Kidney (tissue), 14 donors: Measurements from ENCODE around the gene TXNDC8. TPM values are rescaled to one million over a fixed set of nuclear protein-coding genes. Genes with fewer than 3 reads are reported as not detected.

Source experiments
- DNase-seq, 5 donors: peaks; one replicate each; pipeline ENCODE4 v3.0.0-alpha.2; 2013 to 2020
- FAIRE-seq: peaks from 2 replicates; lab custom pipeline; 2012; peaks lifted over from hg19 to GRCh38; lab: Jason Lieb, UNC
- H3K27ac ChIP-seq, 2 donors: one replicate each; pipeline ENCODE4 v1.7.0; 2013; ENCODE audit warnings: low read depth in 2 of 2, low read length in 2 of 2, inconsistent platforms in 1 of 2
- H3K27me3 ChIP-seq: one replicate; pipeline ENCODE4 v1.7.1; 2013; ENCODE audit warnings: low read length, inconsistent platforms; ENCODE audit not compliant: control insufficient read depth, insufficient read depth
- H3K36me3 ChIP-seq, 3 donors: one replicate each; pipeline versions ENCODE4 v1.7.0 to v1.7.1; 2013; ENCODE audit warnings: low read length in 3 of 3, control low read depth in 1 of 3, inconsistent platforms in 1 of 3; ENCODE audit not compliant: insufficient read depth in 3 of 3, control insufficient read depth in 2 of 3
- H3K4me1 ChIP-seq, 3 donors: one replicate each; pipeline versions ENCODE4 v1.7.0 to v1.7.1; 2013; ENCODE audit warnings: low read length in 3 of 3, inconsistent platforms in 1 of 3, low read depth in 1 of 3; ENCODE audit not compliant: control insufficient read depth in 2 of 3, insufficient read depth in 2 of 3
- H3K4me3 ChIP-seq, 3 donors: one replicate each; pipeline versions ENCODE4 v1.7.0 to v1.8.1; 2013; ENCODE audit warnings: low read length in 3 of 3, control low read depth in 1 of 3, inconsistent platforms in 1 of 3
- H3K9ac ChIP-seq, 3 donors: one replicate each; pipeline versions ENCODE4 v1.7.0 to v1.7.1; 2013; ENCODE audit warnings: low read length in 3 of 3, control low read depth in 1 of 3, inconsistent platforms in 1 of 3
- H3K9me3 ChIP-seq, 3 donors: one replicate each; pipeline versions ENCODE4 v1.7.0 to v1.7.1; 2013; ENCODE audit warnings: low read length in 3 of 3, control low read depth in 1 of 3, inconsistent platforms in 1 of 3; ENCODE audit not compliant: control insufficient read depth in 2 of 3, insufficient read depth in 1 of 3
- intact Hi-C: fragments of 100-400 bp; cut with DNase I; formaldehyde crosslinking; loops from one replicate; pipeline ENCODE4 v1.11.1; 2022
- polyA plus RNA-seq: library from polyadenylated mRNA; stranded (reverse); fragments of 350-450 nt; fragmentation: Illumina TruSeq; extraction: RNeasy Lipid Tissue Mini Kit (QIAGEN cat#74804); gene quantifications from one replicate; pipeline ENCODE4 v1.2.3, GENCODE V29; 2014; ENCODE audit warnings: low read depth, low replicate concordance; ENCODE audit not compliant: insufficient read depth
- total RNA-seq: library from RNA; stranded (reverse); fragmentation: NEBNext Ultra II Directional; extraction: Animal tissue kit (Norgen Biotek cat#: 25700); gene quantifications from one replicate; pipeline ENCODE4 v1.2.1, GENCODE V29; 2021
- TF ChIP-seq, protein P1 (sequence below): IDR thresholded peaks from 3 replicates; pipeline ENCODE4 v1.5.1; 2012; ENCODE audit warnings: mild to moderate bottlenecking, moderate library complexity, borderline replicate concordance; ENCODE audit not compliant: insufficient read depth; ENCODE audit errors: extremely low read depth
- donor health status: control.
- donor health status: control.
- donor health status: control.
- donor health status: control.
- donor health status: control.
- donor health status: DM: yes; HTN: yes; CAD: no.
- donor health status: Normal renal cell carcinoma (clear cell type).

TXNDC8 gene
- total and polyA plus RNA-seq, 2 donors from 2014 or later: not detected

DNA sequence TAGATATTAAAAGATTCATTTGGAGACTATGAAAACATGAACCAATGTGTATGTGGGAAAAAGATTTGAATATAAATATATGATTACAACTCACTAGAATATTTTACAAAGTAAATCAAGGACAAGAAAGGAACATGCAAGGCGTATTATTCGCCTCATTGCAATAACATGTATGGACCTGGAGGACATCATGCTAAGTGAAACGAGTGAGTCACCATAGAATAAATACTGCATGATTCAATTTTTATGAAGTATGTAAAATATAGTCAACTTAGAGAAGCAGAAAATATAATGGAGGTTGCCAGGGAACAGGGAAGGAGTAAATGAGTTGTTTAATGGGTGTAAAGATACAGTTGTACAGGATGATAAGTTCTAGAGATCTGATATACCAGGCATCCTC, 4.9 kb downstream of the TXNDC8 start:
- DNase-seq (no peak), FAIRE-seq (peak; percentile 35)
- Histone ChIP-seq H3K9ac (no peak overlapping the region), H3K27ac (no peak overlapping the region), H3K36me3 (no peaks in the 10 kb centered on the region), H3K27me3 (no peaks in the 10 kb centered on the region), H3K4me1 (no peaks in the 10 kb centered on the region), H3K4me3 (no peak overlapping the region), H3K9me3 (no peaks in the 10 kb centered on the region)
- TF ChIP-seq, protein P1, sequence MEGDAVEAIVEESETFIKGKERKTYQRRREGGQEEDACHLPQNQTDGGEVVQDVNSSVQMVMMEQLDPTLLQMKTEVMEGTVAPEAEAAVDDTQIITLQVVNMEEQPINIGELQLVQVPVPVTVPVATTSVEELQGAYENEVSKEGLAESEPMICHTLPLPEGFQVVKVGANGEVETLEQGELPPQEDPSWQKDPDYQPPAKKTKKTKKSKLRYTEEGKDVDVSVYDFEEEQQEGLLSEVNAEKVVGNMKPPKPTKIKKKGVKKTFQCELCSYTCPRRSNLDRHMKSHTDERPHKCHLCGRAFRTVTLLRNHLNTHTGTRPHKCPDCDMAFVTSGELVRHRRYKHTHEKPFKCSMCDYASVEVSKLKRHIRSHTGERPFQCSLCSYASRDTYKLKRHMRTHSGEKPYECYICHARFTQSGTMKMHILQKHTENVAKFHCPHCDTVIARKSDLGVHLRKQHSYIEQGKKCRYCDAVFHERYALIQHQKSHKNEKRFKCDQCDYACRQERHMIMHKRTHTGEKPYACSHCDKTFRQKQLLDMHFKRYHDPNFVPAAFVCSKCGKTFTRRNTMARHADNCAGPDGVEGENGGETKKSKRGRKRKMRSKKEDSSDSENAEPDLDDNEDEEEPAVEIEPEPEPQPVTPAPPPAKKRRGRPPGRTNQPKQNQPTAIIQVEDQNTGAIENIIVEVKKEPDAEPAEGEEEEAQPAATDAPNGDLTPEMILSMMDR: no peak
- intact Hi-C loops: no loop called here

DNA sequence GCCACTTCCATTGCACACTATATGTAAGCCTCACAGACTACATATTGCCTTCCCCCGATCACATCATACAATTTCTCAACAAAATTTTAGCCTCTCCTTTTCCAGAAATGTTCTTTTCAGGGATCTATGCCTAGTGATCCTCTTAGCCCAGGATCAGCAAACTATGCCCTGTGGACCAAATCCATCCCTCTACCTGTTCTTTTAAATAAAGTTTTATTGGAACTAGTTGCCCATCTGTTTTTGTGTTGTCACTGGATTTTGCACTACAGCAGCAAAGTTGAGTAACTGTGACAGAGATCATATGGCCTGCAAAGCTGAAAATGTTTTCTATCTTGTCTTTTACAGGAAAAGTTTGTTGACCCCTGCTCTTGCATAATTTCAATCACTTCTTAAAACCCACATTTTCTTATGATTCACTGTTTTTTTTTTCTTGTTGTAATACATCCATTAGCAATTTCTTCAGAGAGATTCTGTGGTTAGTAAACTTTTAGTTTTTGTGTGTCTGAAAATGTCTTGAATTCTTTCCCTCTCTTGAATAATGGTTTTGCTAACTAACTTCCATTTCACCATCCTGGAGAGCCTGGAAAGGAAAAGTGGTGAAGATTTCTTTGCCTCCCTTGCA, 7.1 kb downstream of the TXNDC8 start:
- Histone ChIP-seq H3K36me3 (no peaks in the 10 kb centered on the region), H3K27ac (no peak overlapping the region), H3K9me3 (no peaks in the 10 kb centered on the region), H3K27me3 (no peaks in the 10 kb centered on the region), H3K9ac (no peak overlapping the region), H3K4me3 (no peak overlapping the region), H3K4me1 (no peaks in the 10 kb centered on the region)
- no peak for FAIRE-seq
- TF ChIP-seq, protein P1: no peak
- DNase-seq: no peak
- intact Hi-C loops: no loop called here

DNA sequence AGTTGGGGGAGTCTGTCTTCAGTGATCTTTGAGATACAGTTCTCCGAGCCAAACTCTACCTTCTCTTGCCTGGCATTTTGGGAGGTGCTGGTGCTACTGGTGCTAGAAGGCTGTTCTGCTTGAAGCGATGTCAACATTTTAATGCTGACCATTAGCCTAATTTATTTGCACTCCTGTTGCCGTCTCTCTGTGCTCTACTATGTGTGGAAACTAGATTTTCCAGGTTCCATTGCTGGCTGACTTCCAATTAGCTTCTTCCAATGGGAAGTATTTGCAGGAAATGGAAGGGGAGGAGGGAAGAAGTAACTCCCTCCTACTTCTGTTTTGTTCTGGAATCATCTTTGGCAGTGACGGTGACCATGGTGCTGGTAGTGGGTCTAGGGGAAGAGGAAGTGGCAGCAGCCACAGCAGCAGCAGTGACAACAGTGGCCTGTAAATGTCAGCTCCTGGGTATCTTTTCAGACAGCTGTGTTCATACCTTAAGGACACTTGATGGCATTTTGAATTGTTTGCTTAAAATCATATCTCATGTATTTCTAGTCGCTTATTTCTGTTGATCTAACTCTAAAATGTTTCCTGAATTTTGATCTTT, 7.9 kb downstream of the TXNDC8 start:
- no peak overlapping the region for H3K4me3 ChIP-seq
- TF ChIP-seq, protein P1: no peak
- H3K27me3 ChIP-seq: no peaks in the 10 kb centered on the region
- no peaks in the 10 kb centered on the region for H3K4me1 ChIP-seq
- H3K9ac ChIP-seq: no peak overlapping the region
- FAIRE-seq (no peak), DNase-seq (peak in 1 of 5 donors; percentile 26)
- no peak overlapping the region for H3K27ac ChIP-seq
- no peaks in the 10 kb centered on the region for H3K9me3 ChIP-seq
- no peaks in the 10 kb centered on the region for H3K36me3 ChIP-seq
- intact Hi-C loops: no loop called here

DNA sequence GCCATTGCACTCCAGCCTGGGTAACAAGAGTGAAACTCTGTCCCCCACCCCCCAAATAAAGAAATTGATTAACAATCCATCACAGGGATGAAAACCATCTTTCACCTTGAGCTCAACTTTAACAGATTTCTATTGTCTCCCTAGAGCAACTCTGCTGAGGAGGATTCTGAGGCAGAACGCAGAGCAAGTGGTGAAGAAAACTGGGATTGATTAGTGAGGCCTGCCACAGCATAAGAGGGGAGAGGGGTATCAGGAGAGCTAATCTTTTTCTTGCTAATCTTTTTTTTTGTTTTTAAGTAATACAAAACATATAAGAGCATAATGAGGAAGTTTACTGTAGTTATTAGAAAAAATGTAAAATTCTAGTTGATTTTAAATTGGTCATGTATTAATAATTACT, 8.9 kb downstream of the TXNDC8 start:
- H3K27ac ChIP-seq: no peak overlapping the region
- H3K36me3 ChIP-seq: no peaks in the 10 kb centered on the region
- H3K4me1 ChIP-seq: no peaks in the 10 kb centered on the region
- TF ChIP-seq, protein P1: no peak
- H3K4me3 ChIP-seq: no peak overlapping the region
- no peaks in the 10 kb centered on the region for H3K27me3 ChIP-seq
- no peak for DNase-seq
- intact Hi-C loops: no loop called here
- no peak overlapping the region for H3K9ac ChIP-seq
- no peak for FAIRE-seq
- no peaks in the 10 kb centered on the region for H3K9me3 ChIP-seq
